Measurements from ENCODE around the gene TCF25. TPM values are rescaled to one million over a fixed set of nuclear protein-coding genes. Genes with fewer than 3 reads are reported as not detected.
"Not testable (repeated sequence)": the region's sequence is repeated elsewhere in the genome, so short reads cannot be mapped to it uniquely, and the experiment has no call there.

TCF25 gene
- total RNA-seq, 1 donor from 2014 or later = 82.6 TPM

DNA sequence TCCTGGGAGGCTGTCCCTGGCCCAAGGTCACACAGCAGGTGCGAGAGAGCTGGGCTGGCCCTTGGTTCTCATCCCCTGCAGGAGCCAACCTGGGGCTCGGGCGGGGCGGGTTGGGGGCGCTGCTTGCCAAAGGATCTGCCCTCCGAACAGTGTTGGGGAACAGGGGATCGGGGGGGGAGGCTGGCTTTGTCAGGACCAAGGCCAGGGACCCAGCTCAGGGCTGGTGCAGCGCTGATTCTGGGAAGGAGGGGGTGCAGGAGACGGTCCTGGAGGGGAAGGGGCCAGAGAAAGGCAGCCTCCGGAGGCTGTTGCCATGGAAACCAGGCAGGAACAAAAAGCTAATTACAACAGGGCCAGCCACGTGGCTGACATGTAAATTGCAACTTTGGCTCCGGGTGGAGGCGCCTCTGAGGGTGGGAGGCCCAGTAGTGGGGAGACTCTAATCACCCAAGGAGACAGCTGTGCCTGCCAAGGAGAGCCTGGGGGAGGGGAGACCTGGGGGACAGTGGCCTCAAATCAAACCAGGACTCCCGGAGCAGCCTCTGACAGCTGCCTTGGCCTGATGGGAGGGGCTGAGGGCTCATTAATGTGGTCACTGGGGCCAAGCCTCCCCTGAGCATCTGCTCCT lies 51.0 kb downstream of the TCF25 start:
- no peaks in the 10 kb centered on the region for H3K36me3 ChIP-seq
- peaks cover 60% of the 10 kb centered on the region for H3K4me1 ChIP-seq
- intact Hi-C loops (cut with micrococcal nuclease) = no loop called here
- no peaks in the 10 kb centered on the region for H3K9me3 ChIP-seq (replicated peaks)
- H3K27ac ChIP-seq (replicated peaks) = no peak overlapping the region
- peaks cover 68% of the 10 kb centered on the region for H3K27me3 ChIP-seq (ENCODE audit: low read depth)
- no peak for DNase-seq
- TF ChIP-seq, protein P1, sequence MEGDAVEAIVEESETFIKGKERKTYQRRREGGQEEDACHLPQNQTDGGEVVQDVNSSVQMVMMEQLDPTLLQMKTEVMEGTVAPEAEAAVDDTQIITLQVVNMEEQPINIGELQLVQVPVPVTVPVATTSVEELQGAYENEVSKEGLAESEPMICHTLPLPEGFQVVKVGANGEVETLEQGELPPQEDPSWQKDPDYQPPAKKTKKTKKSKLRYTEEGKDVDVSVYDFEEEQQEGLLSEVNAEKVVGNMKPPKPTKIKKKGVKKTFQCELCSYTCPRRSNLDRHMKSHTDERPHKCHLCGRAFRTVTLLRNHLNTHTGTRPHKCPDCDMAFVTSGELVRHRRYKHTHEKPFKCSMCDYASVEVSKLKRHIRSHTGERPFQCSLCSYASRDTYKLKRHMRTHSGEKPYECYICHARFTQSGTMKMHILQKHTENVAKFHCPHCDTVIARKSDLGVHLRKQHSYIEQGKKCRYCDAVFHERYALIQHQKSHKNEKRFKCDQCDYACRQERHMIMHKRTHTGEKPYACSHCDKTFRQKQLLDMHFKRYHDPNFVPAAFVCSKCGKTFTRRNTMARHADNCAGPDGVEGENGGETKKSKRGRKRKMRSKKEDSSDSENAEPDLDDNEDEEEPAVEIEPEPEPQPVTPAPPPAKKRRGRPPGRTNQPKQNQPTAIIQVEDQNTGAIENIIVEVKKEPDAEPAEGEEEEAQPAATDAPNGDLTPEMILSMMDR (IDR thresholded peaks at IDR 0.05; ENCODE audit: borderline replicate concordance) = no peak
- peak overlapping the region; percentile 77 for H3K4me3 ChIP-seq

- Histone ChIP-seq H3K9me3 (replicated peaks) (no peaks in the 10 kb centered on the region), H3K27me3 (ENCODE audit: low read depth) (peaks cover 68% of the 10 kb centered on the region), H3K36me3 (no peaks in the 10 kb centered on the region), H3K4me3 (no peak overlapping the region), H3K27ac (replicated peaks) (no peak overlapping the region), H3K4me1 (peaks cover 58% of the 10 kb centered on the region)
- intact Hi-C loops (cut with micrococcal nuclease) = no loop called here
- DNase-seq = no peak
- TF ChIP-seq, protein P1 (IDR thresholded peaks at IDR 0.05; ENCODE audit: borderline replicate concordance) = no peak
Measured at GRCh38 chr16:89924925-89925307, 51.5 kb downstream of the TCF25 start.

GRCh38 chr16:89925596-89926079 lies 52.2 kb downstream of the TCF25 start:
- Histone ChIP-seq H3K27me3 (ENCODE audit: low read depth) (peaks cover 71% of the 10 kb centered on the region), H3K4me3 (peak overlapping the region; percentile 71)
- no peak for DNase-seq

DNA sequence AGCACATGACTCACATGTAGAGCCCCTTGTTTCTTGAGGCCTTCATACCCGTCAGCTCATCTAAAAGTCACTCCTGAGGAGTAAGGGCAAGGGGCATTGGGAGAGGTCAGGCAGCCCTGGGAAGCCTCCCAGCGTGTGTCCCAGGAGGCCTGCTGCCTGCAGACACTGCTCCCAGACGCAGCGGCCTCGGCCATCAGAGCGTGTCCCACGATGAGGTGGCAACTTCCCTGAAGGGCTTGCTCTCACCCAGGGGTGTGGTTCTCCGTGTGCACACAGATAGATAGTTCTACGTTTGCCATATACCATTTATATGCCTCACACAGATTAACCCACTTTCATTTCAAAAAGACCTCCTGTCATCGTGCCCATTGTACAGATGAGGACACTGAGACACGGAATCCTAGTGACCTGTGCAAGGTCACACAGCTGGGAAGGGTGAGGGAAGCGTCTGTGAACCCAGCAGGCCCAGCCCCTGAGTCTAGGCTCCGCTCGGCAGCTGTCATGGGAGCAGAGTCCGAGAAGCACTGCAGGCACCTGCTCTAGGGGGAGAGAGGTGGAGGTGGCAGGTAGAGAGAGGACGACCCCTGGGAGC lies 58.0 kb downstream of the TCF25 start:
- no peaks in the 10 kb centered on the region for H3K9me3 ChIP-seq (replicated peaks)

More at GRCh38 chr16:89925596-89926079, 52.2 kb downstream of the TCF25 start:
- TF ChIP-seq, protein P1 (IDR thresholded peaks at IDR 0.05; ENCODE audit: borderline replicate concordance) = no peak
- intact Hi-C loops (cut with micrococcal nuclease) = no loop called here
- Histone ChIP-seq H3K4me1 (peaks cover 57% of the 10 kb centered on the region), H3K36me3 (no peaks in the 10 kb centered on the region), H3K27ac (replicated peaks) (peak overlapping the region; percentile 58), H3K9me3 (replicated peaks) (no peaks in the 10 kb centered on the region)

DNA sequence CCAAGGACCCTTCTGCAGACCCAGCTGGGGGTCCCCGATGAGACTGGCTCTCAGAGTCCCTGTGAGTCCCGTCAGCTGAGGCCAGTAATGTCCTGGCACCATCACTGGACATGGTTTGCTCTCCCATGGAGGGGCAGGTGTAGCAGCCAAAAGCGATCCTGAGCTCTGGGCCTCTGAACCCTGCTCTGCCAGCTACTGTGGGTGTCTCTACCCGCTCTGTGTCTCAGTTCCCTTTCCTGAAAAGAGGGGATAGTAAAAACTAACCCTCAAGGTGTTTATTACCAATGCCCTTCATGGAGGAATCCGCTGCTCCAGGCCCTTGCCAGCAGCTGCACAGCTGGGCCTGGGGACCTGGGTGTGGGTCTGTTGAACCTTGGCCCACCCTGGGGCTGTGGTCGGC lies 58.6 kb downstream of the TCF25 start:
- Histone ChIP-seq H3K27ac (replicated peaks) (no peak overlapping the region), H3K27me3 (ENCODE audit: low read depth) (peaks cover 16% of the 10 kb centered on the region), H3K4me3 (no peak overlapping the region), H3K4me1 (no peaks in the 10 kb centered on the region), H3K9me3 (replicated peaks) (no peaks in the 10 kb centered on the region), H3K36me3 (no peaks in the 10 kb centered on the region)
- DNase-seq = no peak
- intact Hi-C loops (cut with micrococcal nuclease) = no loop called here
- TF ChIP-seq, protein P1 (IDR thresholded peaks at IDR 0.05; ENCODE audit: borderline replicate concordance) = no peak

More for the DNA sequence above, 58.0 kb downstream of the TCF25 start:
- Histone ChIP-seq H3K36me3 (no peaks in the 10 kb centered on the region), H3K27me3 (ENCODE audit: low read depth) (peaks cover 20% of the 10 kb centered on the region), H3K4me3 (no peak overlapping the region), H3K4me1 (peaks cover 4% of the 10 kb centered on the region), H3K27ac (replicated peaks) (no peak overlapping the region)
- intact Hi-C loops (cut with micrococcal nuclease) = no loop called here
- no peak for DNase-seq
- TF ChIP-seq, protein P1 (IDR thresholded peaks at IDR 0.05; ENCODE audit: borderline replicate concordance) = no peak

GRCh38 chr16:89934019-89934418 lies 60.6 kb downstream of the TCF25 start:
- H3K9me3 ChIP-seq (replicated peaks); DNase-seq; intact Hi-C loops (cut with micrococcal nuclease); H3K27me3 ChIP-seq (ENCODE audit: low read depth); H3K4me3 ChIP-seq; H3K4me1 ChIP-seq; H3K36me3 ChIP-seq; H3K27ac ChIP-seq (replicated peaks): not testable (repeated sequence)

All from left ventricle myocardium inferior (tissue), 1 donor.